ENCODE measurements around the gene UBE3A. TPM values are rescaled to one million over a fixed set of nuclear protein-coding genes. Genes with fewer than 3 reads are reported as not detected.

UBE3A gene
- total RNA-seq, 1 donor from 2014 or later: 72.5 TPM

DNA sequence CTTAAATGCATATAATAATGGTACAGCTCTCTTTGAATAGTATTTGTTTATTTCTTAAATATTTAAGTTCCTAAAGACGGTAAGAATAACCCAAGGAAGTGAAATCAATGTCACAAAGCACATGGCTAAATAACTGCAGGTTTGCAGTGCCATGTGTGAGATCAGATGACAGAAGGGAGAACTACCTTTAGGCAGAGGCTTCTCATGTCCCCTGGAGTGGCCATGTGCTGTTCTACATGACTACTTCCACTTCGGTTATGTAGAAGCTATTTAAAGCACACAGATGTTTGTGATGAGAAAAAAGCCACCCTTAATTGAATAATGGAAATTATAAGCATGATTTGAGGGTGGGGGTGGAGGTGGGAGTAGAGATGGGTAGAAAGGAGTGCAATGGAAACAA, 109.1 kb downstream of the UBE3A start:
- no peak for DNase-seq

DNA sequence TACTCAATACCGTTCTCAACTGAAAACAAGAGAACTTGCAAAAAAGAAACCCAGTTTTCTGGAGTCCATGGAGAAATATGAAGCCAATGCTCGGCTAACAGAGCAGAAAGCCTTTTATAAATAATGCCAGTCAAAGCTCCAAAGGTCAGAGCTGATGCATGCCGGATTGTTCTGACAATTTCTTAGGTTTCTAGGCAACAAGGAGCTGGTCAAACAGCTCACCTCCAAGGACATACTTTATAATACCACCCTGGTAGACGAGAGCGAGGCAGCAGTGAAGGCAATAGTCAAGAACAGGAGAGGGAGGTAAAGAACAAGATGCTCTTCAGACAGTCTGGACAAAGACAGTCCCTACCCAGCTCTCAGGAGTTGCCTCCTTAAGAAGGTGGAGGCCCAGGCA, 111.1 kb downstream of the UBE3A start:
- DNase-seq: no peak

DNA sequence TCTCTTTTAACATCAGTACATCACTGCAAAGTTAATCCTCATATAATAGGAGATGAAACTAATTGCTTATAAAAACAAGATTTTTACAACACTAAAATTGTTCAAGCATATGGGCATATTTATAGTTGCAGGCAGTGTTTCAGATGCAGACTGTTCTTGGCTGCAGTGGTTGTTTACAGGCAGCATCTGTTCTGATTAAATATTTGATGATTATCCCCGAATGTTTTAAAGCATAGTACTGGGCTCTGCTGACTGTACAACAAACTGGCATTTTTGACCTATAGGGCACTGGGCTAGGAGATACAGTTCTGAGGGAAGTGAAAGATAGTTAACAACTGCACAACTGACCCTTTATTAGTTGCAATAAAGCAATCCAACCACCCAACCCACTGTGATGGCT, 113.6 kb downstream of the UBE3A start:
- DNase-seq: no peak

DNA sequence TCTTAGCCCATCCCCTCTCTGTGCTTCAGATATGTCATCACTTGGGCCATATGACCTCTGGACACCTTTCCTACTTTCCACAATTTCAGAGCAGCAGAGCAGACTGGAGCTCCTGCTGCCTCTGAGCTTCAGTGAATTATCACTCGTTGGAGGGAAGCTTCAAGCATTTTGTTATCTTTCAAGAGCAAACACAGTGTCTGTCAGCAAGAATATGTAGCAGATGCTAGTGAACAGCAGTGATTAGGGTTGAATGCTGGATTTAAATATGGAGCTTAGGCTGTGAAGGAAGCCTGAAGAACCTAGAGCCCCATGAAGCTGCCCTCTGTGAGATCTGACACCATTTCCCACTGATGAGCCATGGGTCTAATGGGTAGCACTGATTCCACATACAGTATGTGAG, 115.4 kb downstream of the UBE3A start:
- DNase-seq: no peak

DNA sequence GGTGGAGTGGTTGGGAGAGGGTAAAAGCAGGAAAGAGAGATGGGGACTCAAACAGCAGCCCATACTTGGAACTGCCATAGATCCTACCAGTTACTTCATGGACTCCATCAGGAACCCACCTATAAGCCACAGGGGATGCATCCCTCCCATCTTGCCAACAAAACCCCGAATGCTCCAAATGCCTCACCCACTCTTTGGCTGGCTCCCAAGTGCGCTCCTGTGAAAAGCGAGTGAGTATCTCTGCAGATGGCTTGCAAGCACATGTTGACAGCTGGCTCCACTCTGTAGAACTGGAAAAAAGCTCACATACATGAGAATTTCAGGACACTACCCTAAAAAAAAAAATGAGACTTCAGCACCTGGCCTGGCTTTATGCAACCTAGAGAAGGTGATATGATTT, 151.0 kb downstream of the UBE3A start:
- DNase-seq: no peak

Data from dermis blood vessel endothelial cell (primary cell).